Measurements from ENCODE around the gene RND1.

Gene RND1

DNA sequence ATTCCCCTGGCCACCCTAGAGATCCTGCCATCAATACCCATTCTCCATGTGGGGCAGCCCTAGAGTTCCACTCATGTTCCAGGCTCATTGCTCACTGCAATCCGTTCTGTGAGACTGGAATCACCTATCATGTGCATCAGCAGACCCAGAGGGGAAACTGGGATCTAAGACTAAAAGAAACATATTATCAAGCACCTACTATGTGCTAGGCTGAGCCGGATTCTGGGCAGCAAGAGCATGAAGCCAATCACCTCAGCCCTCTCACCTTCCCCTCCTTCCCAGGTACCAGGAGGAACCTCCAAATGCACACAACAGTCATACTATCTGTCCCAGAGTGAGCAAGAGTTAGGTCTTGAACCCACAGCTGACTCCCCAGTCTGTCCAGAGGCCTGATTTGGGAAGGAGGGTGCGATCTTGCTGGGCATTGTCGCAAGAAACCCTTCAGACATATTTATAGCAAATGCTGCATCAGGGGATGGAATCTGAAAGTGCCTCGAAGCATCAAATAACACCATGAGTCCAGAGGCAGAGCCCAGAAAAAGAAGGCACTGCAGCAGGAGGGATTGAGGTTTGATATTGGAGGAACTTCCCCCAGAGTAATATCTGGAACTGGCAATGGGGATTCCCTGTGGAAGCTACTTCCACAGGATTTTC lies 54.1 kb downstream of the RND1 start:
- DNase-seq (ENCODE audit: low read depth in 1 of 2, low spot score in 1 of 2) = no peak

DNA sequence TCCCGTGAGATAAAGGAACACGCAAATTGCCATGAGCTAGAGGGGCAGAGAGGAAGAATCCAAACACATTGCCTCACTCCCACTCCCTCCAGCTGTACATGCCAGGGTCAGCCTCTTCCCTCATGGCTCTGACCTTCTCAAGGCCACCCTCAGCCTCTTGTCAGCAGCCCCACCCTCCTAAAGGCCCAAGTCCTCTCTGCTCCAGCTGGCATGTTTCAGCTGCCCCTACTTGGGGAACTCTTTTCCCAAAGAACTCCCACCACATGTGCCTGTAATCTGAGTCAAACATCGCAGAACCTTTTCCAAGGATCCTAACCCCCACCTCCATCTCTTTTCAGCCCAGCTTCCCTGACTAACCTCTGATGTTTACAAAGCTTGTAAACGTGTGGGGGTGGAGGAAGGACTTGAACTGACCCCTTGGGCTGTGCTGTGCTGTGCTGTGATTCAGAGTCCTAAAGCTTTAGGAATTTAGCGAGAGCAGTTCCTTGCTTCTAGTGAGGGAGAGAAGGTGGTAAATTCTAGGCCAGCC lies 54.7 kb downstream of the RND1 start:
- no peak for DNase-seq (ENCODE audit: low read depth in 1 of 2, low spot score in 1 of 2)

DNA sequence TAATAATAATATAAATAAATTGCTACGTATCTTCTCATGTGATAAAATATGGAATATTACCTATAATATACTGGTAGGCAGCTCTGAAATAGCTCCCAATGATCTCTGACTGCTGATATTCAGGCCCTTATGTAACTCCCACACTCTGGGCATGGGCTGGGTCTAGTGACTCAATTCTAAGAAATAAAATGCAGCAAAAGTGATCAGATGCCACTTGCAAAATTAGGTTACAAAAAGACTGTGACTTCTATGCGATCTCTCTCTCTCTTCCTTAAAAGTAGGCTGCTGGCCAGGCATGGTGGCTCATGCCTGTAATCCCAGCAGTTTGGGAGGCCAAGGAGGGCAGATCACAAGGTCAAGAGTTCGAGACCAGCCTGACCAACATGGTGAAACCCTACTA lies 57.7 kb downstream of the RND1 start:
- DNase-seq (ENCODE audit: low read depth in 1 of 2, low spot score in 1 of 2) = no peak

All from activated CD4-positive, alpha-beta T cell treated with anti-CD3 and anti-CD28 coated beads, Interleukin-2, amount 50 U/mL, for 24 hours (primary cell).